Hindlimb muscle (tissue), 1 donor: Measurements from ENCODE around the gene KIAA1671. TPM values are rescaled to one million over a fixed set of nuclear protein-coding genes. Genes with fewer than 3 reads are reported as not detected.
"Not testable (repeated sequence)": the region's sequence is repeated elsewhere in the genome, so short reads cannot be mapped to it uniquely, and the experiment has no call there.

Experiments used
- DNase-seq: peaks from one replicate; pipeline ENCODE4 v3.0.0-alpha.2; 2013
- polyA plus RNA-seq: library from polyadenylated mRNA; unstranded; fragments of 120-200 nt; gene quantifications from one replicate; pipeline ENCODE4 v1.2.1, GENCODE V29; 2013; ENCODE audit not compliant: insufficient read length

Gene KIAA1671
- 43.3 TPM for polyA plus RNA-seq

GRCh38 chr22:24951942-24952836, at the start of gene KIAA1671:
Gene KIAA1671 (plus strand): TSS chr22:24952716. CDS start chr22:25028000, 75,284 bp downstream.
- peak; percentile 83 for DNase-seq

GRCh38 chr22:24905909-24906308, 46.6 kb upstream of the KIAA1671 start:
- no peak for DNase-seq

DNA sequence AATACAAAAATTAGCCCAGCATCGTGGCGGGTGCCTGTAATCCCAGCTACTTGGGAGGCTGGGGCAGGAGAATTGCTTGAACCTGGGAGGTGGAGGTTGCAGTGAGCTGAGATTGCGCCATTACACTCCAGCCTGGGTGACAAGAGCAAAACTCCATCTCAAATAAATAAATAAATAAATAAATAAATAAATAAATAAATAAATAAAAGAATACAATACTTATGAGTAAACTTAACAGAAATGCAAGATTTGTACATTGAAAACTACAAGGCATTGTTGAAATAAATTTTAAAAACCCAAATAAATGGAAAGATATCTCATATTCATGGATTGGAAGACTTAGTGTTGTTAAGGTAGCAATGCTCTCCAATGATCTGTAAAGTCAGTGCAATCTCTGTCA, 45.4 kb upstream of the KIAA1671 start:
- DNase-seq = not testable (repeated sequence)

DNA sequence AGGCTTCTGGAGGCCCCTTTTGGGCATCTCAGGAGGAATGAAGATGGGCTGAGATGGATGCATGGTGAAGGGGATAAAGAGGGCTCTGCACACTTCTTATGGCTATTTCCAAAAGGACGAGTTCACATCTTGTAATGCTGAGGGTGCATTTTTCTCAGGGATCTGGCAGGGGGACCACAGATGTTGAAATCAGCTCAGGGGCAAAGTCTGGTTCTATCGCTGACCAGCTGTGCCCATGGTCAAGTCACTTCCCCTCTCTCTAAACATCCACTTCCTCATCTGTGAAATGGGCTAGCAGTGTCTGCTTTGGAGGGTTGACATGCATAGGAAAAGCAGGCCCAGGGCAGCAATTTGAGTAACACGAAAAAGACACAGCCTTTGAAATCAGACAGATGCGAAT, 32.5 kb upstream of the KIAA1671 start:
- no peak for DNase-seq

GRCh38 chr22:24925586-24926427, 26.7 kb upstream of the KIAA1671 start:
- no peak for DNase-seq

- no peak for DNase-seq
Measured at GRCh38 chr22:24926428-24926725, 26.1 kb upstream of the KIAA1671 start.

DNA sequence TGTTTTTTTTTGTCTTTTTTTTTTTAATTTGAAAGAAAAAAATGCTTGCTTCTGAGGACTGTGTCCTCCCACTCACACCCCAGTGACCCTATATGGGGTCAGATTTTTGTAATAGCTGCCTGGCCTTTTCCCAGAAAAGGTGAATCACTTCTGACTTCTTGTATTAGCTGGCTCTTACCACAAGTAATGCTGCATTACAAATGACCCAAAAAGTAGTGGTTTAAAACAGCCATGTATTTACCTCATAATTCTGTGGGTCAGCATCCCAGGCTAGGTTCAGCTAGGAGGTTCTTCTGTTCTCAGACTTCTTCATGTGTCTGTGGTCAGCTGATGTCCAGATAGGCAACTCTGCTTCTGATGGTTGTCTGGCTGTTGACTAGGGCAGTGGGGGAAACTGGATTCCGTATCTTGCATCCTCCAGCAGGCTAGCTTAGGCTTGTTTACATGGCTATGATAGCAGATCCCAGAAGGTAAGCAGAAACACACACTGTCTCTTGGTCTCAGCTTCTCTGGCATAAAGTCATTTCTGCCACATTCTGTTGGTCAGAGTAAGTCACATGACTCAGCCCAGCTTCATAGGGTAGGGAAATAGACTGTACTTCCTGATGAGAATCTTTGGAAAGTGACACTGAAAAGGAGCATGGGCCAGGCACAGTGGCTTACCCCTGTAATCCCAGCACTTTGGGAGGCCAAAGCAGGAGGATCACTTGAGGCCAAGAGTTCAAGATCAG, 25.5 kb upstream of the KIAA1671 start:
- no peak for DNase-seq

DNA sequence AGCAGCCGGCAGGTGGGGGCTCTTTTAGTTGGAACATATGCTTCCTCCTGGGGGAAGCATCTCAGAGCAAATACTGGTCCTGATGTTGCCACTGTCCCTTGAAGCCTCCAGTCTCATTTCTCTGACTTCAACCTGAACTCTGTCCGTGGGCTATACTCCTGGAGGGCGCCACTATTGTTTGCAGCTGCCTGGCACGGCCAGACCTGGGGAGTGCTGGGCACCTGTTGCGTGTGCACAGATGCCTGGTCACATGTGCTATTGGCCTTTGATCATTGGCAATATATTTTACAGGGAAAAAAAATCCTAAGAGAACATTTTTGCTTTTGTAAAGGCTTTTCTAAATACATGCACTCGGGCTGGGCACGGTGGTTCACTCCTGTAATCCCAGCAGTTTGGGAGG, 24.2 kb upstream of the KIAA1671 start:
- no peak for DNase-seq

- no peak for DNase-seq
Measured at GRCh38 chr22:24930678-24931077, 21.8 kb upstream of the KIAA1671 start.

DNA sequence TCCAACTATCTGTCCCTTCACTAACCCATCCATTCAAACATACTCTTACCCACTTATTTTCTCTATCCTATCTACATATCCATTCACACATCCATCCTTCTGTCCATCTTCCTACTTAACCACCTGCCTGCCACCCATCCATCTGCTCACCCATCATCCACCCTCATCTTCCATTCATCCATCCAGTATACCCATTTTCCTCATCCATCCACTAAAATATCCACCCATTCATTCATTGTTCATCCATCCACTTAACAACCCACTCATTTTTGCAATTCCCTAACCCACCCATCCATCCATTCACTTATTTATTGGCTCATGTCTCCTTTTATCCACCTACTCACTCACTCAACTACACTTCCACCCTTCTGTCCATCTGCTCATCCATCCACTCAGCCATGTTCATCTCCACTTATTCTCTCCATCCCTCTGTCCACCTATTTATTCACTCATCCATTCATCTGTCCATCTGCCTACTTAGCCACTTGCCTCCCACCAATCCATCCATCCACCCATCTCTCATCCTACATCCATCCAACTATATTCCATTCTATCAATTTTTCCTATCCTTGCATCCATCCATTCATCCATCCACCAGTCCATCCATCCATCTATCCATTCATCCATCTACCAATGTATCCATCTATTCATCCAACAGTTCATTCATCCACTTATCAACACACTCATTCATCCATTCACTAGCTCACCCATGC, 16.6 kb upstream of the KIAA1671 start:
- no peak for DNase-seq

DNA sequence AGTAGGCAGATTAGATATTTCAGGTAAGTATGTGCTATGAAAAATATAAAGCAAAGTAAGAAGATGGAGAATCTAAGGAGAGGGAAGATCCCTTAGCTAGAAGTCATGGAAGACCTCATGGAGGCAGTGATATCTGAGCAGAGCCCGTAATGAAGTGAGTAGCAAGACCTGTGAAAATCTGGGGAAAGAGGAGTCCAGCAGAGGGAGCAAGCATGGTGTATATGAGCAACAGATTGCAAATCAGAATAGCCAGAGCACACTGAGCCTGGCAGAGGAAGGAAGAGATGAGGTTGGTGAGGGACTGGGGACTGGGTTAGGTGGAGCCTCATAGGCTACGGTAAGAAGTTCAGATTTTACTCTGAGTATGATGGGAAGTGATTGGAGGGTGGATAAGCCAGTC, 15.4 kb upstream of the KIAA1671 start:
- DNase-seq = no peak

DNA sequence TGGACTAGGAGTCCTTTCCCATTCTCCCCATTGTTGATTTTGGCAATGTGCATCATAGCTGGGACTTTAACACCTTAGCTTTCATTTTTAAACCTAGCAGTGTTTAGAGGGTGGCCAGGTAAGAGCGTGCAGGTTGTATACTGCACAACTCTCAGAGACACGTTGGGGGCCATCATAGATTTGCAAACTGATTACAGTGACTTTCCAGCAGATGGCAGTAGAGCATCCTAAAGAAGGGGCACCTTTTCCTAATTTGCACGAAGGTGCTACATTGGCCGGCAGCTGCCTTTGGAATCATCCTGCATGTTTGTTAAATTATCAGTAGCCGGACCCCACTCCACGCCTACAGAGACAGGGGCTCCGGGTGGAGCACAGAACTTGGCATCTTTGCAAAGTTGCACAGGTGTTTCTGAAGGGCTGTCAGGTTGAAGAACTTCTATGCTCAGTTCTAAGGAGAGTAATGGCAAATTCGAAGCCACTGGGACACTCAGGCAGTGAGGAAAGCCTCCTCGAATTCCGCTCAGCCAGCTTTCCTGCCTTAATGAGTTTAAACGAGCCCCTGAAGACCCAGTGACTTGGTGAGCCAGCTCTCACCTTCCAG, 13.7 kb upstream of the KIAA1671 start:
- DNase-seq = peak; percentile 16

DNA sequence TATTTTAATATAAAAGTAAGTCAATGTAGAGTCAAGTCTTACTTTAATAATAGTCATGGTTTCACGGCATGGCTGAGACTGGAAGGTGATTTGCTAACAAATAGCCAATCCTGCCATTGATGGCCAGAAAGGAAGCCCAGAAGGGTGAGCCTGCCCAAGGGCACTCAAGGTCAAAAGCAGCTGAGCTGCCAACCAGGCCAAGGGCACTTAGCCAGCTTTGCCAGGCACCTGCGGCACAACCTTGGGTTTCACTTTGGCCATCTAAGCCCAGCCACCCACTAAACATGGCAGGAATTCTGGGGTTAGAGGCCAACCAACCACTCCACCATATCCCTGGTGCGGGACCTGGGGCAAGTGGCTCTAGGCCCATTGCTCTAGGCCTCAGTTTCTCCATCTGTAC, 10.2 kb upstream of the KIAA1671 start:
- no peak for DNase-seq

GRCh38 chr22:24944217-24944937, 8.1 kb upstream of the KIAA1671 start:
- no peak for DNase-seq

GRCh38 chr22:24945430-24945829, 7.1 kb upstream of the KIAA1671 start:
- no peak for DNase-seq

- DNase-seq = no peak
Measured at GRCh38 chr22:24947383-24947782, 5.1 kb upstream of the KIAA1671 start.

DNA sequence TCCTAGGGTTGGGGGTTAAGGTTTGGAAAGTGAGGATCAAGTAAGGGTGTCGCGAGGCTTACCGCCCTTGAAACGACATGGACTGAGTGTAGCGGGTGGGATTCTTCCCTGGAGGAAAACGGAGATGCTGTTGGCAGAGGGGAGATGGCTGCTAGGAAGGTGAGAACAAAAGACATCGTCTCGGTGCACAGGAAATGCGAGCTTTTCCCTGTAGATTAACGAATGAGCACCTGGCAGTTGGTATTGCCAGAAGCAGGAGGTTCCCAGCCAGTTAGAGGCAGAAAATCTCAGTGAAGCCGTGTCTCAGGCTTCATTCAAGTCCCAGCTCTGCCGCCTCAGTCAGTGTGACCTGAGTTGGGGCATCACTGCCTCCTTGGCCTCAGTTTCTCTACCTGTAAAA, 4.6 kb upstream of the KIAA1671 start:
- no peak for DNase-seq

GRCh38 chr22:24948356-24949202, 3.9 kb upstream of the KIAA1671 start:
- no peak for DNase-seq

DNA sequence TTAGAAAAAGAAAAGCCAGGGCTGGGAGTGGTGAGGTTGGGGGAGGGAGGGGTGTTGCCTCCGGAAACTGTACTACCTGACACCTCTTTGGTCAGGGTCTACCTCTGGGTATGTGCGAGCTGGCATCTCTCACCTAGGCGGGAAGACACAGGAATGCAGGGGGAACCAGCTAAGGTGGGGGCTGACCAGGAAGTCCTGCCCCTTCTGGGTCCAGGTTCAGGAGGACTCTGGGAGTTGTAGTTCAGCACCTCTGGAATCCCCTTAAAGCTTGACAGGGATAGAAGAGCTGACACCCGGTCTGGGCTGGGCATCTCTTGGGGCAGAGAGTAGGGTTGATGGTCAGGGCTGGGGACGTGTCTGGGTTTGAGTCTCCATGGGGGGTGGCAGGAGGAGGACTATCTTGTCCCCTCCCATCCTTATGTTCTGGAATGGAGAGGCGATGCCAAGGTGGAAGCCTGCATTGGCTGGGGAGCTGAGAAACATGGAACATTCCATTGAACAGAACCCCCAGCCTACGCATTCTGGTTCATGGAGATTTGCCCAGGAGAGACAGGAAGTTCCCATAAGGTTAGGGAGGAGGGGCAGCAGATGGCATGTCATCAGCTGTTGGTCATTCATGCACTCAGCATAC, 2.1 kb upstream of the KIAA1671 start:
- no peak for DNase-seq
